Measurements from ENCODE around the gene LKAAEAR1. TPM values are rescaled to one million over a fixed set of nuclear protein-coding genes. Genes with fewer than 3 reads are reported as not detected.
A peak's percentile ranks its signal among the peaks of the same experiment; 100 is the strongest.

The LKAAEAR1 gene
- total and polyA plus RNA-seq, 2 of the 13 experiments (the other 11 are each of a cell fraction or from before 2014, with no cell fraction given) = not detected

GRCh38 chr20:64036346-64037198, 47.6 kb downstream of the LKAAEAR1 start (continued):
- TF ChIP-seq ARID3A (IDR thresholded peaks at IDR 0.05; ENCODE audit: low read depth, low read length) (no peak), ONECUT2 (CRISPR knock-in tag; IDR thresholded peaks at IDR 0.05) (no peak), CC2D1A (CRISPR knock-in tag; IDR thresholded peaks at IDR 0.05) (no peak), ZFX (CRISPR knock-in tag; IDR thresholded peaks at IDR 0.05; ENCODE audit: low read depth) (peak; percentile 11; the same call in 1 of the 2 replicates), MIER2 (CRISPR knock-in tag; IDR thresholded peaks at IDR 0.05) (peak; percentile 18; the same call in 1 of the 2 replicates), ZNF160 (CRISPR knock-in tag; IDR thresholded peaks at IDR 0.05) (0 out of 2 replicates have a peak, but pooled peaks have one; percentile 48), BHLHE40 (IDR thresholded peaks at IDR 0.05; ENCODE audit: low read length) (peak; percentile 22; the same call in 1 of the 2 replicates), HDAC6 (IDR thresholded peaks at IDR 0.05; ENCODE audit: low read depth, low read length) (no peak), NCOA2 (CRISPR knock-in tag; IDR thresholded peaks at IDR 0.05) (no peak; the same call in 1 of the 2 replicates), ZNF543 (CRISPR knock-in tag; IDR thresholded peaks at IDR 0.05) (no peak), ZNF281 (CRISPR knock-in tag; IDR thresholded peaks at IDR 0.05; ENCODE audit: borderline replicate concordance) (peak; percentile 48), U2AF1 (optimal IDR thresholded peaks at IDR 0.05; ENCODE audit: low read depth, low read length) (peak; percentile 50), ZNF382 (CRISPR knock-in tag; IDR thresholded peaks at IDR 0.05; ENCODE audit: borderline replicate concordance) (no peak), AKAP8 (CRISPR knock-in tag; IDR thresholded peaks at IDR 0.05) (peak; percentile 5; the same call in 1 of the 2 replicates), RAD51 (IDR thresholded peaks at IDR 0.05; ENCODE audit: borderline replicate concordance) (no peak), AGO2 (optimal IDR thresholded peaks at IDR 0.05; ENCODE audit: low read depth, low read length) (peak; percentile 98), ZNF552 (CRISPR knock-in tag; IDR thresholded peaks at IDR 0.05; ENCODE audit: borderline replicate concordance) (peak; percentile 77), GATA4 (IDR thresholded peaks at IDR 0.05; ENCODE audit: borderline replicate concordance, low read depth) (no peak), ZNF383 (CRISPR knock-in tag; IDR thresholded peaks at IDR 0.05; ENCODE audit: borderline replicate concordance) (0 out of 2 replicates have a peak, but pooled peaks have one; percentile 24), ZBTB44 (CRISPR knock-in tag; IDR thresholded peaks at IDR 0.05) (no peak), ZSCAN9 (CRISPR knock-in tag; IDR thresholded peaks at IDR 0.05; ENCODE audit: borderline replicate concordance) (no peak), HMGA1 (CRISPR knock-in tag; conservative IDR thresholded peaks at IDR 0.05) (no peak), TFDP2 (CRISPR knock-in tag; IDR thresholded peaks at IDR 0.05) (peak; percentile 31; the same call in 1 of the 2 replicates)

Data from HepG2 (cell line).